C4-2B (cell line): Measurements from ENCODE around the gene CACUL1.
A peak's percentile ranks its signal among the peaks of the same experiment; 100 is the strongest.

Experiments
- H3K27ac ChIP-seq: fragments of 450-650 bp; 2 replicates; pipeline ENCODE4 v1.5.1; 2017
- ZFX ChIP-seq: fragments of 450-650 bp; IDR thresholded peaks from 2 replicates; pipeline ENCODE4 v1.6.1; 2017
- TF ChIP-seq, protein P1 (sequence below): fragments of 450-650 bp; conservative IDR thresholded peaks from 2 replicates; pipeline ENCODE4 v1.5.1; 2017; ENCODE audit warnings: mild to moderate bottlenecking

CACUL1 gene

GRCh38 chr10:118767297-118768040 lies 12.7 kb upstream of the CACUL1 start:
- no peak overlapping the region for H3K27ac ChIP-seq
- TF ChIP-seq, protein P1, sequence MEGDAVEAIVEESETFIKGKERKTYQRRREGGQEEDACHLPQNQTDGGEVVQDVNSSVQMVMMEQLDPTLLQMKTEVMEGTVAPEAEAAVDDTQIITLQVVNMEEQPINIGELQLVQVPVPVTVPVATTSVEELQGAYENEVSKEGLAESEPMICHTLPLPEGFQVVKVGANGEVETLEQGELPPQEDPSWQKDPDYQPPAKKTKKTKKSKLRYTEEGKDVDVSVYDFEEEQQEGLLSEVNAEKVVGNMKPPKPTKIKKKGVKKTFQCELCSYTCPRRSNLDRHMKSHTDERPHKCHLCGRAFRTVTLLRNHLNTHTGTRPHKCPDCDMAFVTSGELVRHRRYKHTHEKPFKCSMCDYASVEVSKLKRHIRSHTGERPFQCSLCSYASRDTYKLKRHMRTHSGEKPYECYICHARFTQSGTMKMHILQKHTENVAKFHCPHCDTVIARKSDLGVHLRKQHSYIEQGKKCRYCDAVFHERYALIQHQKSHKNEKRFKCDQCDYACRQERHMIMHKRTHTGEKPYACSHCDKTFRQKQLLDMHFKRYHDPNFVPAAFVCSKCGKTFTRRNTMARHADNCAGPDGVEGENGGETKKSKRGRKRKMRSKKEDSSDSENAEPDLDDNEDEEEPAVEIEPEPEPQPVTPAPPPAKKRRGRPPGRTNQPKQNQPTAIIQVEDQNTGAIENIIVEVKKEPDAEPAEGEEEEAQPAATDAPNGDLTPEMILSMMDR: no peak
- TF ChIP-seq ZFX: no peak

DNA sequence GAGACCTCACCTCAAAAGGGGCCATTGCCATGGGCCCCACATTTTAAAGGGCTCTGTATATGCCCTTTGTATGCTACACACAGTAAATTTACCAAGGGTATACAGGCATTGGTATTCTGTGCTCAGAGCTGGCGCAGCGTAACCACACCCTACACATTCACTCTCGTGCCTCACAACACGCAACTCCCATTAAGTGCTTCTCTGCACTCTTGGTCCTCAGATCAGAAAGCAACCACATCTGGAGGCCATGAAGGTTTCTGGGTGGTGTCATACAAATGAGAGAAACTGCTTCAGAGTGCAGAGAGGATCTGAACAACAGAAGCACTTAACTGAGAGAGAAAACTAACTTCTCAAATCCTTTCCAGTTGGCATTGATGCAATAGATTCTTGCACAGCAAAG lies 9.4 kb upstream of the CACUL1 start:
- peak overlapping the region; percentile 13; the same call in 1 of the 2 replicates for H3K27ac ChIP-seq
- TF ChIP-seq, protein P1: no peak
- TF ChIP-seq ZFX: no peak

DNA sequence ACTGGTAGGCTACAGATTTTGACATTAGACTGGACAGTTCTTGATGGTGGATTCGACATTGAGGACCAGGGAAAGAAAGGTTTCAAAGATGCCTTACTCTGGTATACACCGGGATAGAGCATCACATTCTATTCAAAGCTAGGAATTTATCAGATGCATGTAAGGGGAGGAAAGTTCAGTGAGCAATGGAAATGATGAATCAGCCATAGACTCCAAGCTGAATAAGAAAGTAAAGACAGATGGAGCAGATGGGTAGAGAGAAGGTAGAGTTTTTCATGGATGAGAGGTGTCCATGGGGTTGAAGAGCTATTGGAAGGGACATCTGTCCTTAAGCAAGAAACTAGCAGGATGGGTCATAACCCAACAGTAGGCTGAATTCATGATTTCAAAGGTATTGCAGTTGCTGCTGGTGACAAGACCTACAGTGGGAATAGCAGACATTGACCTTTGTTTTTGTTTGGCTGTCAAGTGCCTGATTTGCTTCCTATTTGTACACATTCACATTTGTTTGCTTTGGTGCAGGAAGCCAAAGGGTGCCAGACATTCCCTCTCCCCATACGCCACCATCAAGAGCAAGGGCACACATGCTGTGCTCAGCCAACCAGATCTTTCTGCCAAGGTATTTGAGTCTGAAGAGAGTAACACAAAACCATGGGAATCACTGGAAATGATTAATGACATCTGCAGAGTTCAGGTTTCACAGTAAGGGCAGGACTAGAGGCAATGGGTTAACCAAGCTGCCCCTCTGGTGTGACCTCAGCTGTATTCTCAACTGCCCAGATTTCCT lies 8.6 kb upstream of the CACUL1 start:
- H3K27ac ChIP-seq: peak overlapping the region; percentile 13; the same call in 1 of the 2 replicates
- TF ChIP-seq, protein P1: no peak
- TF ChIP-seq ZFX: no peak

DNA sequence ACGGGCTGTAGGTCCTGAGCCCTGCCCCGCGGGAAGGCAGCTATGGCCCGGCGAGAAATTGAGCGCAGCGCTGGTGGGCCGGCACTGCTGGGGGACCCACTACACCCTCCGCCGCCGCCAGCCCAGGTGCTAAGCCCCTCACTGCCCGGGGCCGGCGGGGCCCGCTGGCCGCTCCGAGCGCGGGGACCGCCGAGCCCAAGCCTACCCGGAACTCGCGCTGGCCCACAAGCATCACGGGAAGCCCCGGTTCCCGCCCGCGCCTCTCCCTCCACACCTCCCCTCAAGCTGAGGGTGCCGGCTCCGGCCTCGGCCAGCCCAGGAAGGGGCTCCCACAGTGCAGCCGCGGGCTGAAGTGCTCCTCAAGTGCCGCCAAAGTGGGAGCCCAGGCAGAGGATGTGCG lies 5.5 kb upstream of the CACUL1 start:
- H3K27ac ChIP-seq: no peak overlapping the region
- no peak for TF ChIP-seq ZFX
- TF ChIP-seq, protein P1: no peak

GRCh38 chr10:118758449-118758848 lies 3.7 kb upstream of the CACUL1 start:
- TF ChIP-seq, protein P1: no peak
- TF ChIP-seq ZFX: no peak
- no peak overlapping the region for H3K27ac ChIP-seq

- peak overlapping the region; percentile 82 for H3K27ac ChIP-seq
Measured at GRCh38 chr10:118754229-118754555, 578 bp downstream of the CACUL1 start.

More at GRCh38 chr10:118754229-118754555, 578 bp downstream of the CACUL1 start:
- TF ChIP-seq, protein P1: no peak
- TF ChIP-seq ZFX: 0 out of 2 replicates have a peak, but pooled peaks have one; percentile 9
